22Rv1 (cell line): ENCODE results near the gene NPPC.

Experiments
- ZFX ChIP-seq: fragments of 450-650 bp; IDR thresholded peaks from 2 replicates; pipeline ENCODE4 v1.6.1; 2017; ENCODE audit warnings: antibody characterized with exemption, borderline replicate concordance
- TF ChIP-seq, protein P1 (sequence below): fragments of 450-650 bp; IDR thresholded peaks from 2 replicates; pipeline ENCODE4 v1.5.1; 2017; ENCODE audit warnings: mild to moderate bottlenecking

DNA sequence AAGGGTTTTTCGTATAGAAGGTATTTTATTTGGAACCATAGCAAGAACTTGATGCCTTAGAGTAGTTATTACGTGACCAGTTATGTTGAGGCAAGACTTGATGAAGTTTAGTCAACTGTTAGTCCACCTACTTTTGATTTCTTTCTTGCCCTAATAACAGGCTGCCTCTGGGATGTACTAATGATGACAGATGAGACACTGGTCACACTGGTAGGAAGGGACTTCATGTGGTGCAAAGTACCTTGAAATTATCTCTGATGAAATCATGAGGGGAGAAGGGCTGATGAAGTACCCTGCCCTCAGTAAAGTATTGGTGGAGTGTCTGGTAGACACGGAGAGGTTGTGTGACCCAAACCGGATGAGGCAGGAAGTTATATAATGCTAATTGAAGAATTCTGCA is 40.7 kb upstream of the NPPC start:
- TF ChIP-seq, protein P1, sequence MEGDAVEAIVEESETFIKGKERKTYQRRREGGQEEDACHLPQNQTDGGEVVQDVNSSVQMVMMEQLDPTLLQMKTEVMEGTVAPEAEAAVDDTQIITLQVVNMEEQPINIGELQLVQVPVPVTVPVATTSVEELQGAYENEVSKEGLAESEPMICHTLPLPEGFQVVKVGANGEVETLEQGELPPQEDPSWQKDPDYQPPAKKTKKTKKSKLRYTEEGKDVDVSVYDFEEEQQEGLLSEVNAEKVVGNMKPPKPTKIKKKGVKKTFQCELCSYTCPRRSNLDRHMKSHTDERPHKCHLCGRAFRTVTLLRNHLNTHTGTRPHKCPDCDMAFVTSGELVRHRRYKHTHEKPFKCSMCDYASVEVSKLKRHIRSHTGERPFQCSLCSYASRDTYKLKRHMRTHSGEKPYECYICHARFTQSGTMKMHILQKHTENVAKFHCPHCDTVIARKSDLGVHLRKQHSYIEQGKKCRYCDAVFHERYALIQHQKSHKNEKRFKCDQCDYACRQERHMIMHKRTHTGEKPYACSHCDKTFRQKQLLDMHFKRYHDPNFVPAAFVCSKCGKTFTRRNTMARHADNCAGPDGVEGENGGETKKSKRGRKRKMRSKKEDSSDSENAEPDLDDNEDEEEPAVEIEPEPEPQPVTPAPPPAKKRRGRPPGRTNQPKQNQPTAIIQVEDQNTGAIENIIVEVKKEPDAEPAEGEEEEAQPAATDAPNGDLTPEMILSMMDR, result no peak
- no peak for TF ChIP-seq ZFX
